ENCODE measurements around the gene SLC7A1.

SLC7A1 gene

GRCh38 chr13:29508130-29508875, 87.2 kb downstream of the SLC7A1 start:
- peak; percentile 73 for DNase-seq

GRCh38 chr13:29507356-29507755, 88.1 kb downstream of the SLC7A1 start:
- DNase-seq: no peak

GRCh38 chr13:29505950-29506349, 89.5 kb downstream of the SLC7A1 start:
- DNase-seq: no peak

- DNase-seq: no peak
Measured at GRCh38 chr13:29505511-29505910, 90.0 kb downstream of the SLC7A1 start.

- DNase-seq: no peak
Measured at GRCh38 chr13:29504691-29505090, 90.8 kb downstream of the SLC7A1 start.

GRCh38 chr13:29503041-29503837, 92.2 kb downstream of the SLC7A1 start:
- no peak for DNase-seq

GRCh38 chr13:29502391-29503008, 93.0 kb downstream of the SLC7A1 start:
- no peak for DNase-seq

- no peak for DNase-seq
Measured at GRCh38 chr13:29501674-29502073, 93.8 kb downstream of the SLC7A1 start.

GRCh38 chr13:29500386-29500785, 95.1 kb downstream of the SLC7A1 start:
- no peak for DNase-seq

GRCh38 chr13:29499506-29500165, 95.9 kb downstream of the SLC7A1 start:
- no peak for DNase-seq

- no peak for DNase-seq
Measured at GRCh38 chr13:29498426-29499040, 97.0 kb downstream of the SLC7A1 start.

- DNase-seq: no peak
Measured at GRCh38 chr13:29497137-29497654, 98.3 kb downstream of the SLC7A1 start.

- peak; percentile 54 for DNase-seq
Measured at GRCh38 chr13:29496241-29496712, 99.2 kb downstream of the SLC7A1 start.

- no peak for DNase-seq
Measured at GRCh38 chr13:29494520-29494919, 101.0 kb downstream of the SLC7A1 start.

- no peak for DNase-seq
Measured at GRCh38 chr13:29493796-29494195, 101.7 kb downstream of the SLC7A1 start.

- no peak for DNase-seq
Measured at GRCh38 chr13:29491248-29491647, 104.2 kb downstream of the SLC7A1 start.

GRCh38 chr13:29490561-29490885, 105.0 kb downstream of the SLC7A1 start:
- DNase-seq: no peak

GRCh38 chr13:29489650-29490560, 105.6 kb downstream of the SLC7A1 start:
- no peak for DNase-seq

- no peak for DNase-seq
Measured at GRCh38 chr13:29487466-29488454, 107.7 kb downstream of the SLC7A1 start.

- no peak for DNase-seq
Measured at GRCh38 chr13:29486551-29486950, 108.9 kb downstream of the SLC7A1 start.
